ENCODE data around the gene NWD2. TPM values are rescaled to one million over a fixed set of nuclear protein-coding genes. Genes with fewer than 3 reads are reported as not detected.

Gene NWD2
- total RNA-seq, 3 donors from 2014 or later = 0.95 to 1.4 (median 1.3) TPM

- intact Hi-C loops (cut with DNase I, micrococcal nuclease) = no loop called here
- Histone ChIP-seq H3K36me3 (ENCODE audit: low read depth) (no peaks in the 10 kb centered on the region), H3K9me3 (no peaks in the 10 kb centered on the region), H3K4me3 (no peak overlapping the region), H3K4me1 (ENCODE audit: low read depth) (peaks cover 17% of the 10 kb centered on the region)
- no peak for ATAC-seq
- no peak for TF ChIP-seq CTCF (IDR thresholded peaks at IDR 0.05)
- no peak for DNase-seq
Measured at GRCh38 chr4:37467223-37467622, 222.7 kb downstream of the NWD2 start.

- no peaks in the 10 kb centered on the region for H3K36me3 ChIP-seq (ENCODE audit: low read depth)
- peaks cover 17% of the 10 kb centered on the region for H3K4me1 ChIP-seq (ENCODE audit: low read depth)
- DNase-seq (no peak), ATAC-seq (peak; percentile 7)
- H3K4me3 ChIP-seq = no peak overlapping the region
- no peaks in the 10 kb centered on the region for H3K9me3 ChIP-seq
- intact Hi-C loops (cut with DNase I, micrococcal nuclease) = no loop called here
- TF ChIP-seq CTCF (IDR thresholded peaks at IDR 0.05) = no peak
Measured at GRCh38 chr4:37467824-37468223, 223.3 kb downstream of the NWD2 start.

DNA sequence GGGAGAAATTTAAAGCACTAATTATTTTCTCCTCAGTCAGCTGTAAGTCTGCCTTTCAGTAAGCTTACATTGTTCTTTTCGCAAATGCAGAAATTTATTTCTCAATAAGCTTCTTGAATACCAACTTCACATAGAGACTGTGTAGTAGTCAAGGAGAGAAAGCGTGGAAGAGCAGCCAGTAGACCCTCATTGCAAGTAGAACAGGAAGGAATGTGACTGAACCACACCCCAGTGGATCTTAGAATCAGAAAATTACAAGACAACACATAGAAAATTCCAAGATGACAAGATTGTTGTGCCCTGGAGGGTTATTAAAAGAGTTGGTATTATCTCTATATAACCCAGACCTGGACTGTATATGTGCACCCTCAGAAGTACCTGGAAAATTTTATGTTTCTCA is 224.7 kb downstream of the NWD2 start:
- Histone ChIP-seq H3K4me3 (no peak overlapping the region), H3K36me3 (ENCODE audit: low read depth) (no peaks in the 10 kb centered on the region), H3K9me3 (no peaks in the 10 kb centered on the region), H3K4me1 (ENCODE audit: low read depth) (peaks cover 17% of the 10 kb centered on the region)
- no peak for TF ChIP-seq CTCF (IDR thresholded peaks at IDR 0.05)
- DNase-seq (no peak), ATAC-seq (no peak)
- intact Hi-C loops (cut with DNase I, micrococcal nuclease) = no loop called here

GRCh38 chr4:37470245-37470644 is 225.7 kb downstream of the NWD2 start:
- ATAC-seq (peak; percentile 70), DNase-seq (no peak)
- intact Hi-C loops (cut with DNase I, micrococcal nuclease) = no loop called here
- Histone ChIP-seq H3K9me3 (no peaks in the 10 kb centered on the region), H3K4me1 (ENCODE audit: low read depth) (peaks cover 13% of the 10 kb centered on the region), H3K4me3 (no peak overlapping the region), H3K36me3 (ENCODE audit: low read depth) (no peaks in the 10 kb centered on the region)
- no peak for TF ChIP-seq CTCF (IDR thresholded peaks at IDR 0.05)

GRCh38 chr4:37471093-37471492 is 226.6 kb downstream of the NWD2 start:
- no peak for TF ChIP-seq CTCF (IDR thresholded peaks at IDR 0.05)

GRCh38 chr4:37471971-37472370 is 227.4 kb downstream of the NWD2 start:
- no peak for DNase-seq
- H3K9me3 ChIP-seq = no peaks in the 10 kb centered on the region
- no peaks in the 10 kb centered on the region for H3K36me3 ChIP-seq (ENCODE audit: low read depth)
- TF ChIP-seq CTCF (IDR thresholded peaks at IDR 0.05) = no peak
- H3K4me1 ChIP-seq (ENCODE audit: low read depth) = peaks cover 13% of the 10 kb centered on the region
- H3K4me3 ChIP-seq = no peak overlapping the region
- intact Hi-C loops (cut with DNase I, micrococcal nuclease) = no loop called here
- ATAC-seq = peak; percentile 80

More at GRCh38 chr4:37471093-37471492, 226.6 kb downstream of the NWD2 start:
- DNase-seq = no peak
- peaks cover 13% of the 10 kb centered on the region for H3K4me1 ChIP-seq (ENCODE audit: low read depth)
- ATAC-seq = no peak
- H3K36me3 ChIP-seq (ENCODE audit: low read depth) = no peaks in the 10 kb centered on the region
- H3K9me3 ChIP-seq = no peaks in the 10 kb centered on the region
- intact Hi-C loops (cut with DNase I, micrococcal nuclease) = no loop called here
- no peak overlapping the region for H3K4me3 ChIP-seq

Measured in mucosa of descending colon (tissue), 3 donors.